Transverse colon (tissue), 4 donors: ENCODE data around the gene HSD11B2.

Experiments
- POLR2A ChIP-seq: fragments of 450-650 bp; IDR thresholded peaks from one replicate; pipeline ENCODE4 v1.6.1; 2016; ENCODE audit warnings: antibody characterized with exemption, mild to moderate bottlenecking, moderate library complexity
- POLR2AphosphoS5 ChIP-seq, 3 donors: sonication (generic); formaldehyde crosslinking; IDR thresholded peaks; one replicate each; pipeline ENCODE4 v1.6.1; 2016; ENCODE audit warnings: antibody characterized with exemption in 3 of 3
- TF ChIP-seq, protein P1 (sequence below), 5 experiments: fragments of 200-600 bp in 3 of 5; fragments of 450-650 bp in 2 of 5; sonication (generic) in 3 of 5; IDR thresholded peaks; 1 replicate in 2 of 5; 2 replicates in 3 of 5; pipeline ENCODE4 v1.5.1; 2016 to 2017; ENCODE audit warnings: antibody characterized with exemption in 5 of 5, inconsistent platforms in 3 of 5, mild to moderate bottlenecking in 2 of 5, moderate library complexity in 1 of 5

DNA sequence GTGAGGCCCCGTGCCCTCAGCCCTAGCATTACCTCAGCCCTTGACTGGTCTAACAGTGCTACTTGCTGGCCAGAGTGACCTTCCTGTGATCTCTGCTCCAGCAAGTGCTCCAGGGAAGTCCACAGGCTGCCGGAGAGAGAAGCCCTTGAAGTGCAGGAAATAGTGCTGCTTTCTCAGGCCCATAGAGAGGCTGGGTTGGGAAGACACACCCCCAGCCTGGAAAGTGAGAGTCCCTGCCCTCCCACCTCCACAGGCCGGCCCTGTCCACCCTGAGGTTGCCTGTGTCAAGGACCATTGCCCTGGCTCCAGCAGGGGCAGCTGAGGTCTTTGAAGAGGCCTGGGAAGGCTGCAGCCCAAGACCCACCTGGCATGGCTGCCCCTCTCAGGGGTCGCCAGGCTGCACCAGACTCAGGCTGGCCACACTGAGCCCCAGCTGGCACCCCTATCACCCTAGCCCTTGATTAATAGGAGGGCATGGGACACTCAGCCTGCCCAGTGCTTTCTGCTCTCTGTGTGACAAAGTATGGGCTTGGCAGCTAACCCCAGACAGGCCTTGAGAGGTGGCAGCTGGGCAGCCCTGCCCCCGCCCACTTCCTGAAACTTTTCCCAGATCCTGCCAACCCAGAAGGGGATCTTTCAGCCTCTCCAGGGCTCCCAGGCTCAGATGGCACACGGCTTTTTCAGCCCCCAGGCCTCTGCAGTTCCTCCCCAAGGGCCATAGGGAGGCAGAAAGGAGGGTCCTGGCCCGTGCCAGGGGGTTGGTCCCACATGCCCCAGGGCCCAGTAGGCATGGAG lies 28.3 kb downstream of the HSD11B2 start:
- TF ChIP-seq POLR2A (peak; percentile 88), POLR2AphosphoS5 (IDR thresholded peaks at IDR 0.05) (peak; percentile 31 to 85 (median 84))
- TF ChIP-seq, protein P1, sequence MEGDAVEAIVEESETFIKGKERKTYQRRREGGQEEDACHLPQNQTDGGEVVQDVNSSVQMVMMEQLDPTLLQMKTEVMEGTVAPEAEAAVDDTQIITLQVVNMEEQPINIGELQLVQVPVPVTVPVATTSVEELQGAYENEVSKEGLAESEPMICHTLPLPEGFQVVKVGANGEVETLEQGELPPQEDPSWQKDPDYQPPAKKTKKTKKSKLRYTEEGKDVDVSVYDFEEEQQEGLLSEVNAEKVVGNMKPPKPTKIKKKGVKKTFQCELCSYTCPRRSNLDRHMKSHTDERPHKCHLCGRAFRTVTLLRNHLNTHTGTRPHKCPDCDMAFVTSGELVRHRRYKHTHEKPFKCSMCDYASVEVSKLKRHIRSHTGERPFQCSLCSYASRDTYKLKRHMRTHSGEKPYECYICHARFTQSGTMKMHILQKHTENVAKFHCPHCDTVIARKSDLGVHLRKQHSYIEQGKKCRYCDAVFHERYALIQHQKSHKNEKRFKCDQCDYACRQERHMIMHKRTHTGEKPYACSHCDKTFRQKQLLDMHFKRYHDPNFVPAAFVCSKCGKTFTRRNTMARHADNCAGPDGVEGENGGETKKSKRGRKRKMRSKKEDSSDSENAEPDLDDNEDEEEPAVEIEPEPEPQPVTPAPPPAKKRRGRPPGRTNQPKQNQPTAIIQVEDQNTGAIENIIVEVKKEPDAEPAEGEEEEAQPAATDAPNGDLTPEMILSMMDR (IDR thresholded peaks at IDR 0.05): no peak
